Nephron (organoid): Measurements from ENCODE around the gene DHRS4.
A peak's percentile ranks its signal among the peaks of the same experiment; 100 is the strongest.

Experiments
- H3K27ac Mint-ChIP-seq, 3 experiments: 2 replicates each; pipeline ENCODE4 v1.8.0; 2020; ENCODE audit warnings: mixed read lengths in 3 of 3, mild to moderate bottlenecking in 2 of 3, moderate library complexity in 1 of 3
- H3K27me3 Mint-ChIP-seq: 2 replicates; pipeline ENCODE4 v1.8.0; 2021; ENCODE audit warnings: low read depth, mild to moderate bottlenecking, moderate library complexity, mixed read lengths
- H3K36me3 Mint-ChIP-seq: 2 replicates; pipeline ENCODE4 v1.8.0; 2020; ENCODE audit warnings: low read depth, mixed read lengths
- H3K4me1 Mint-ChIP-seq: 2 replicates; pipeline ENCODE4 v1.8.0; 2020; ENCODE audit warnings: mixed read lengths
- H3K4me3 Mint-ChIP-seq, 3 experiments: 2 replicates each; pipeline ENCODE4 v1.8.0; 2020; ENCODE audit warnings: mild to moderate bottlenecking in 3 of 3, mixed read lengths in 3 of 3, moderate library complexity in 2 of 3
- H3K9me3 Mint-ChIP-seq: 2 replicates; pipeline ENCODE4 v1.8.0; 2020; ENCODE audit warnings: mixed read lengths
- TF ChIP-seq, protein P1 (sequence below), 3 experiments: fragments of 200-600 bp; sonication (generic); IDR thresholded peaks; one replicate each; pipeline ENCODE4 v1.5.0; 2021; ENCODE audit warnings: antibody characterized with exemption in 3 of 3; ENCODE audit not compliant: unreplicated experiment in 3 of 3

The DHRS4 gene

DNA sequence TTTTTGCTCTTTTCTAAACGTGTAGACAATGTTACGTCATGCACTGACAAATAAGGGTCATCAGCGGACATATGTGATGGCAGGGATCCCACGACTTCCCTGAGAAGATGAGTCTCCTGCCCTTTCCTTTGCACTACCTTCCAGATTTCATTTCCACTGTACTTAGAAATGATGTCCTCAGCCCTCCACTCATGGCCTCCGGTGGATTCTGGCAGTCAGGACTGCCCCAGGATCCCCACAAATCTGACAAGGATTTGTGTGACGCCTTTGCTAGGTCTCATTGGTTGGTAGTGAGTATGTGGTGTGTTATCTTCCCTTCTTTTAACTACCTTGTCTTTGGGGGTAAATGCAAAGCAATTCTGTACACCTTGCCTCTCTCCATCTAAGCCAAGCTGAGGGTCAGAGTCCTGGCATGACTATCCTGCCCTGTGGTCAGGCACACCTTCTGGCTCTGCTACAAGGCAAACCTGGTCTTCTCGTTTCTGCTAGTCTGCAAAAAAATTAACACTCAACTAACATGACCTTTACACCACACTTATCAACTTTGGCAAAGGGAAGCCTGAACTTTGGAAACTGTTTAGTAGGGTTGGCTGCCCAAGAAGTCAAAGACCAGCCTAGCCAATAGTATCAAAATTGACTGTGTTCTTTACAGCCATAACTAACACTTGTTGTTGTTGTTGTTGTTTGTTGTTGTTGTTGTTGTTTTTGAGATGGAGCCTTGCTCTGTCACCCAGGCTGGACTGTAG is 17.3 kb upstream of the DHRS4 start:
- H3K27ac Mint-ChIP-seq: peak overlapping the region; percentile 39 to 98 (median 53)
- H3K4me1 Mint-ChIP-seq: peaks cover 66% of the 10 kb centered on the region
- TF ChIP-seq, protein P1, sequence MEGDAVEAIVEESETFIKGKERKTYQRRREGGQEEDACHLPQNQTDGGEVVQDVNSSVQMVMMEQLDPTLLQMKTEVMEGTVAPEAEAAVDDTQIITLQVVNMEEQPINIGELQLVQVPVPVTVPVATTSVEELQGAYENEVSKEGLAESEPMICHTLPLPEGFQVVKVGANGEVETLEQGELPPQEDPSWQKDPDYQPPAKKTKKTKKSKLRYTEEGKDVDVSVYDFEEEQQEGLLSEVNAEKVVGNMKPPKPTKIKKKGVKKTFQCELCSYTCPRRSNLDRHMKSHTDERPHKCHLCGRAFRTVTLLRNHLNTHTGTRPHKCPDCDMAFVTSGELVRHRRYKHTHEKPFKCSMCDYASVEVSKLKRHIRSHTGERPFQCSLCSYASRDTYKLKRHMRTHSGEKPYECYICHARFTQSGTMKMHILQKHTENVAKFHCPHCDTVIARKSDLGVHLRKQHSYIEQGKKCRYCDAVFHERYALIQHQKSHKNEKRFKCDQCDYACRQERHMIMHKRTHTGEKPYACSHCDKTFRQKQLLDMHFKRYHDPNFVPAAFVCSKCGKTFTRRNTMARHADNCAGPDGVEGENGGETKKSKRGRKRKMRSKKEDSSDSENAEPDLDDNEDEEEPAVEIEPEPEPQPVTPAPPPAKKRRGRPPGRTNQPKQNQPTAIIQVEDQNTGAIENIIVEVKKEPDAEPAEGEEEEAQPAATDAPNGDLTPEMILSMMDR (IDR thresholded peaks at IDR 0.05; ENCODE audit: unreplicated experiment in 3 of 3): no peak
- H3K27me3 Mint-ChIP-seq: no peaks in the 10 kb centered on the region
- H3K36me3 Mint-ChIP-seq: peaks cover 16% of the 10 kb centered on the region
- H3K4me3 Mint-ChIP-seq: no peak overlapping the region
- H3K9me3 Mint-ChIP-seq: no peaks in the 10 kb centered on the region

DNA sequence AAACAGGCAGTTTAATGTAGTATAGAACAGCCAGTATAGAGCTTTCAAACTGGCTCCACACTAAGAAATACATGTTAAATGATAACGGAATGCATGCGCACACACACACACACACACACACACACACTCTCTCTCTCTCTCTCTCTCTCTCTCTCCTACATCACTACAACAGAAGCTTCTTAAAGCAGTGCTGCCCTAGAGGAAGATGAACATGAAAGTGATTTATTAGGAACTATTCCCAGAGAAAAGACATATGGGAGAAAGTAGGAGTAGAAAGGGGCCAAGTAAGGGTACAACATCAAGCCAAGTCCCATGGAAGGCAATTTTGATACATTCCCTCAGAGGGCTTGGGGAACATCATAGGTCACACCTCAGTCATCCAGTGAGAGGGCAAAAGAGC is 16.4 kb upstream of the DHRS4 start:
- Mint-ChIP-seq H3K27me3 (no peaks in the 10 kb centered on the region), H3K36me3 (peaks cover 23% of the 10 kb centered on the region), H3K9me3 (no peaks in the 10 kb centered on the region), H3K4me1 (peaks cover 61% of the 10 kb centered on the region), H3K27ac (peak overlapping the region; percentile 53 to 98 (median 85)), H3K4me3 (peak overlapping the region in 2 of 3 experiments; percentile 0 to 7)
- TF ChIP-seq, protein P1 (IDR thresholded peaks at IDR 0.05; ENCODE audit: unreplicated experiment in 3 of 3): no peak

DNA sequence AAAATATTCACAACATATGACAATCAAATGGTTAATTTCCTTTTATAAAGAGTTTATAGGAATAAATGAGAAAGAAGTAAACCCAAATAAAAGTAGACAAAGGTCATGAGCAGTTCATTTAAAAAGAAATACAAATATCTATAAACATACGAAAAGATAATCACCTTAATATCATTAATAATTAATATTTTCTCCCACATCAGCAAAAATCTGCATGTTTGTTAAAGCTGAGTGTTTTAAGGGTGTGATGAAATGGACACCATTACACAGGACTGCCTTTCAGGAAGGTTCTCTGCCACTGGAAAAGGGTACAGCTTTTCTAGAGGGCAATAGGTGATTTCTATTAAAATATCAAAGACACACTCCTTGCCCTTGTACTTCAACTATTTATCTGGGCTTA is 14.7 kb upstream of the DHRS4 start:
- peaks cover 34% of the 10 kb centered on the region for H3K36me3 Mint-ChIP-seq
- no peaks in the 10 kb centered on the region for H3K27me3 Mint-ChIP-seq
- no peak overlapping the region for H3K4me3 Mint-ChIP-seq
- peak overlapping the region in 2 of 3 experiments; percentile 0 to 98 for H3K27ac Mint-ChIP-seq
- peaks cover 7% of the 10 kb centered on the region for H3K9me3 Mint-ChIP-seq
- TF ChIP-seq, protein P1 (IDR thresholded peaks at IDR 0.05; ENCODE audit: unreplicated experiment in 3 of 3): no peak
- peaks cover 45% of the 10 kb centered on the region for H3K4me1 Mint-ChIP-seq

DNA sequence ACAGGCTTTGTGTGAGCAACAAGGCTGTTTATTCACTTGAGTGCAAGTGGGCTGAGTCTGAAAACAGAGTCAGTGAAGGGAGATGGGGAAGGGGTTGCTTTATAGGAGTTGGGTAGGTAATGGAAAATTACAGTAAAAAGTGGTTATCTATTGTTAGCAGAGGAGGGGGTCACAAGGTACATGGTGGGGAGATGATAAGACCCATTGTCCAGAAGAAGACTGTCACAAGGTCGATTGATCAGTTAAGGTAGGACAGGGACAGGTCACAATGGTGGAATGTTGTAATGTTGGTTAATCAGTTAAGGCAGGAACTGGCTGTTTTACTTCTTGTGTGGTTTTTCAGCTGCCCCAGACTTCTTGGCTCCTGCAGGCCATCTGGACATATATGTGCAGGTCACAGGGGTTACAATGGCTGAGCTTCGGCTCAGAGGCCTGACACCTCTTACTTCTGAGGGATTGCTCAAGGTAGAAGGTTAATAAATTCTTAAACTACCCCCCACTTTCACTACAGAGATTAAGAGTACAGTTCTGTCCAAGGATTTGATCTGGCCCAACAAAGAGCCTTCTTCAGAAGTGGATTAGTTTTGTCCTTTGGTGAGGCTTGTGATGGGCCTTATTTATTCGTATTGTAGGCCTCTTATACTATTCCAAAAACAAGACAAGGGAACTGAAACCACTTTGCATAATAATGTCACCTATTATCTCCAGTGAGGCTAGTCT is 13.8 kb upstream of the DHRS4 start:
- Mint-ChIP-seq H3K27ac (peak overlapping the region in 2 of 3 experiments; percentile 0 to 98), H3K9me3 (peaks cover 8% of the 10 kb centered on the region), H3K4me3 (no peak overlapping the region), H3K27me3 (no peaks in the 10 kb centered on the region), H3K36me3 (peaks cover 34% of the 10 kb centered on the region), H3K4me1 (peaks cover 42% of the 10 kb centered on the region)
- TF ChIP-seq, protein P1 (IDR thresholded peaks at IDR 0.05; ENCODE audit: unreplicated experiment in 3 of 3): no peak

DNA sequence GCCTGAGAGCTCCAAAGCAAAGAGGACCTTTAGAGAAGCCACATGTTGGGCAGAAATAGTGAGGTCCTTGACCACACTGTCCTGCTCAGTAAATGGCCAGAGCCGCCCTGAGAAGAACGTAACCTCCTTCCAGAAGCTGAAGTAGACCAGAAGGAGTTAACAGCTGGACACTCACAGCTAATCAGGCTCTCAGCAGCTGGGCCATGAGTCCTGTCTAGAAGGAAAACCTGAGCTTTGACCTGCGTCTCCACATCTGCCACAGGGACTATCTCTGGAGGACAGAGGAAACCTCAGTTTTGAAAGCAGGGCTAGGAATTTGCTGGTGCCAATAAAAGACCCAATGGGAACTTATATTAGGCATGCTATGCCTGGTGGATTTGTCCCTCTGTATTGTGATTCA is 12.3 kb upstream of the DHRS4 start:
- no peak overlapping the region for H3K4me3 Mint-ChIP-seq
- peaks cover 28% of the 10 kb centered on the region for H3K4me1 Mint-ChIP-seq
- TF ChIP-seq, protein P1 (IDR thresholded peaks at IDR 0.05; ENCODE audit: unreplicated experiment in 3 of 3): no peak
- peaks cover 35% of the 10 kb centered on the region for H3K36me3 Mint-ChIP-seq
- no peaks in the 10 kb centered on the region for H3K27me3 Mint-ChIP-seq
- H3K9me3 Mint-ChIP-seq: peaks cover 15% of the 10 kb centered on the region
- peak overlapping the region in 1 of 3 experiments; percentile 42 for H3K27ac Mint-ChIP-seq
